Right lobe of liver (tissue), 6 donors: ENCODE results near the gene DLGAP4. TPM values are rescaled to one million over a fixed set of nuclear protein-coding genes. Genes with fewer than 3 reads are reported as not detected.

Source experiments
- ATAC-seq, 4 donors: fragments of 200-7000 bp; cut with Tn5 transposase; one replicate each; pipeline ENCODE4 v1.9.1; 2020; ENCODE audit warnings: mild to moderate bottlenecking in 4 of 4, moderate library complexity in 4 of 4
- DNase-seq, 3 donors: peaks; one replicate each; pipeline ENCODE4 v3.0.0-alpha.2; 2020
- H3K27ac ChIP-seq, 3 donors: fragments of 200-600 bp; one replicate each; pipeline ENCODE4 v1.8.0; 2022
- H3K27me3 ChIP-seq, 2 donors: fragments of 200-600 bp; one replicate each; pipeline ENCODE4 v1.8.0; 2022
- H3K36me3 ChIP-seq, 4 donors: fragments of 200-600 bp; sonication (generic) in 1 of 4; one replicate each; pipeline versions ENCODE4 v1.5.1 to v1.8.0; 2017 to 2022; ENCODE audit warnings: control low read depth in 1 of 4
- H3K4me1 ChIP-seq, 4 donors: fragments of 200-600 bp; sonication (generic) in 1 of 4; one replicate each; pipeline versions ENCODE4 v1.5.1 to v1.8.0; 2017 to 2022; ENCODE audit warnings: control low read depth in 1 of 4
- H3K4me3 ChIP-seq, 3 donors: fragments of 200-600 bp; one replicate each; pipeline ENCODE4 v1.8.0; 2022
- H3K9me3 ChIP-seq, 4 donors: fragments of 200-600 bp; sonication (generic) in 1 of 4; one replicate each; pipeline versions ENCODE4 v1.5.1 to v1.8.0; 2017 to 2022; ENCODE audit warnings: control low read depth in 1 of 4
- CTCF ChIP-seq, 4 donors: fragments of 200-600 bp in 3 of 4; fragments of 450-650 bp in 1 of 4; IDR thresholded peaks; one replicate each; pipeline versions ENCODE4 v1.5.1 to v1.8.0; 2016 to 2022; ENCODE audit warnings: antibody characterized with exemption in 4 of 4, mild to moderate bottlenecking in 2 of 4
- POLR2A ChIP-seq: fragments of 450-650 bp; IDR thresholded peaks from one replicate; pipeline ENCODE4 v1.6.1; 2017; ENCODE audit warnings: antibody characterized with exemption, mild to moderate bottlenecking
- WGBS: methylation state at CpG from one replicate; pipeline ENCODE4 v1.1.6; 2018; ENCODE audit warnings: low coverage, low lambda C conversion rate; ENCODE audit not compliant: insufficient coverage; ENCODE audit errors: missing lambda C conversion rate; 5-methylcytosine and 5-hydroxymethylcytosine counted together
- intact Hi-C, 2 donors: fragments of 100-400 bp; cut with DNase I; formaldehyde crosslinking; loops; one replicate each; pipeline versions ENCODE4 v1.11.2 to v1.14.1; 2022
- total RNA-seq, 6 experiments: library from RNA; depleted of rRNA in 2 of 6; stranded (reverse); fragments of >200 nt in 2 of 6; fragmentation: NEBNext Ultra II Directional in 3 of 6; extraction: Animal tissue kit (Norgen Biotek cat#: 25700) in 3 of 6; gene quantifications; one replicate each; pipeline versions ENCODE4 v1.1.0 to v1.2.4, GENCODE V29; 2016 to 2023
- donor health status: DM: no; HTN: yes; CAD: no.
- donor health status: DM: no; HTN: no; CAD: no.
- donor health status: DM: no; HTN: no; CAD: no.
- donor health status: DM: no; HTN: yes; CAD: no.
- donor health status: DM: no; HTN: yes; CAD: no.

Gene DLGAP4
- total RNA-seq, 6 experiments from 2014 or later, result 15.5 to 35.1 (median 23.2) TPM

- ATAC-seq, result no peak
- no peaks in the 10 kb centered on the region for H3K9me3 ChIP-seq
- no peak for DNase-seq
- H3K4me3 ChIP-seq, result no peak overlapping the region
- no peaks in the 10 kb centered on the region for H3K36me3 ChIP-seq
- no peak for TF ChIP-seq CTCF (IDR thresholded peaks at IDR 0.05)
- no peak for TF ChIP-seq POLR2A
- no peaks in the 10 kb centered on the region for H3K27me3 ChIP-seq
- H3K4me1 ChIP-seq, result no peaks in the 10 kb centered on the region
- intact Hi-C loops, result no loop called here
- H3K27ac ChIP-seq, result no peak overlapping the region
- 80% methylated on average over 4 of the region's 6 CpGs for WGBS
These were observed 45.8 kb downstream of the DLGAP4 start for GRCh38 chr20:36351937-36352336.

- TF ChIP-seq POLR2A, result no peak
- TF ChIP-seq CTCF (IDR thresholded peaks at IDR 0.05), result no peak
- no peaks in the 10 kb centered on the region for H3K4me1 ChIP-seq
- H3K27ac ChIP-seq, result no peak overlapping the region
- H3K36me3 ChIP-seq, result no peaks in the 10 kb centered on the region
- ATAC-seq, result no peak
- 40% methylated on average over 1 of the region's 11 CpGs for WGBS
- DNase-seq, result no peak
- no peaks in the 10 kb centered on the region for H3K27me3 ChIP-seq
- no peak overlapping the region for H3K4me3 ChIP-seq
- intact Hi-C loops, result no loop called here
- no peaks in the 10 kb centered on the region for H3K9me3 ChIP-seq
These were observed 46.9 kb downstream of the DLGAP4 start for GRCh38 chr20:36352843-36353553.

- no peaks in the 10 kb centered on the region for H3K4me1 ChIP-seq
- no peaks in the 10 kb centered on the region for H3K27me3 ChIP-seq
- H3K9me3 ChIP-seq, result no peaks in the 10 kb centered on the region
- ATAC-seq (no peak), DNase-seq (no peak)
- H3K4me3 ChIP-seq, result no peak overlapping the region
- no peaks in the 10 kb centered on the region for H3K36me3 ChIP-seq
- no CpG with 5 or more reads among the region's 9 CpGs for WGBS
- intact Hi-C loops, result no loop called here
- no peak overlapping the region for H3K27ac ChIP-seq
- TF ChIP-seq POLR2A (no peak), CTCF (IDR thresholded peaks at IDR 0.05) (no peak)
These were observed 47.6 kb downstream of the DLGAP4 start for GRCh38 chr20:36353740-36354139.

GRCh38 chr20:36355469-36356171 is 49.5 kb downstream of the DLGAP4 start:
- H3K36me3 ChIP-seq, result no peaks in the 10 kb centered on the region
- no peaks in the 10 kb centered on the region for H3K4me1 ChIP-seq
- DNase-seq, result no peak
- 57% methylated on average over 5 of the region's 5 CpGs for WGBS
- intact Hi-C loops, result no loop called here
- H3K9me3 ChIP-seq, result no peaks in the 10 kb centered on the region
- no peak overlapping the region for H3K27ac ChIP-seq
- ATAC-seq, result no peak
- no peaks in the 10 kb centered on the region for H3K27me3 ChIP-seq
- H3K4me3 ChIP-seq, result no peak overlapping the region
- TF ChIP-seq CTCF (IDR thresholded peaks at IDR 0.05) (no peak), POLR2A (no peak)
